ENCODE measurements around the gene UBQLN4.
"Not testable (repeated sequence)": the region's sequence is repeated elsewhere in the genome, so short reads cannot be mapped to it uniquely, and the experiment has no call there.

Gene UBQLN4

DNA sequence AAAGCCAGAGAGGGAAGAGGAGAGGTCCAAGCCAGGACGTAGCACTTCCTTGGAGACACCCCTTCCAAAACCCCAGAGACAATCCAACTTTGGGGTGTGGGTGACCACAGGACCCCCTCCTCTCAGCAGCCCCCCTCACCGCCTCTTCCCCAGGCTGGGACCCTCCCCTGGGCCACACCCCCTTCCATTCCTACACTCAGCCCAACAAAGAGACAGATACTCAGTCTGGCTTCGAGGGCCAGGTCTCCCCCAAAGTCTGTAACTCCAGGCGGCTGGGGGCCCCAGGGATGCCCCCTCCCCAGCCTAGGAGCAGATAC, 27.2 kb upstream of the UBQLN4 start:
- no peak for DNase-seq

DNA sequence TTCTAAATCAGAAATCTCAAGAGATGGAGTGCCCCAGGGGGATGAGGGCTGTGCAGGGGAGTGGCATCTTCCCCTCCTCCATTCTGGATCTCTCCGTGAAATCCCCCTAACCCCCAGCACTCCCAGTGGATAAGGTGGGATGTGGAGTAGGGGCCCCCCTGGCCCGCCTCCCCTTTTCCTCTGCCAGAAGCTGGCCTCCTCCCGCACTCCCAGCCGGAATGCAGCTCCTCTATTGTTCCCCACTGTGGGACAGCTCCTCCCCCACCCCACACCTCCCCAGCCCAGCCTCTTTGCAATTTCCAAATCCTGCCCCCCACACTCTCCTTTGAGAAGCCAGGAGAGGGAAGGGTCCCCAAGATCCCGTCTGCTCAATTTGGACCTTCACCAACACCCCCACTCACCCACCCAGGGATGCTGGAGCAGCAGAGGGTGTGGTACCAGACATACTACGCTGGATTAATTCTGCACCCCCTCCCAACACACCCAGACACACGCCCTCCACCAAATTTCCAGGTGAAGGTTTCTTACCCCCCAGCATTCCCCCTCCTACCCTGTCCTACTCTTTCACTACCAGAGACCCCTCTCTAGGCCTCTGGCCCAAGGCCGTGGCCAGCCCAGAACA, 26.8 kb upstream of the UBQLN4 start:
- no peak for DNase-seq

DNA sequence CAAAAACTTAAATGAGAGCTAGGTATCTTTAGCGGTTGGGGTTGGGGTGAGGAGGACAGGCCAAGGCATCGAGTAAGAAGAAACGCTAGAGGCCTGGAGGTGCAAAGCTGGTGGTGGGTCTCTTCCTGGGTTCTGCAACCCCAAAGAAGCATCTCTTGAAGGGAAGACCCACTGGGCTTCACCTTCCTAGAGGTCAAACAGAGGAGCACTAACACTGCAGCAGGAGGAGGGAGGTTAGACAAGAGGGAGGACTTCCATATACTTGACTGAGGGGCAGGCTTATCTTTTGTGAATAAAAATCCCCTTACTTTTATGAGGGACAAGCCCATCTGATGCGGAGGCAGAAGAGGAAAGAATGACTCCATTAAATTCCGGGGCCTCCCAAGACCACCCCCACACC, 26.2 kb upstream of the UBQLN4 start:
- no peak for DNase-seq

DNA sequence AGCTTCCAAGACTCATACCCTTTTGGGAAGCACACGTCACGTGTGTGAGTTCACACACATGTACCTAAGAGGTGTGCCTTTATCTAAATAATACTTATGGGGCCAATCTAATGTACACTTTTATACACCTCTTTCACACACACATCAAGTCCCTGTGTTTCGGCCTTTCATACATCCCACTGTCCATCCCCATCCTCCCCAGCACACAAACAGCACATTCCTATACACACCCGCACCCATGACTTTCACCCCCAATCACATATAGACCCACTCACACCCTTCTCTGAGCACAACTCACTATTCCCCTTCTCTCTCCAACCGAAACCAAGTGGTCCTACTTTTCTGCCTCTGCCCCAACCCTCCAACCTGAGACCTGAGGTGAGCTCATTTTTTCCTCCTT, 25.1 kb upstream of the UBQLN4 start:
- no peak for DNase-seq

DNA sequence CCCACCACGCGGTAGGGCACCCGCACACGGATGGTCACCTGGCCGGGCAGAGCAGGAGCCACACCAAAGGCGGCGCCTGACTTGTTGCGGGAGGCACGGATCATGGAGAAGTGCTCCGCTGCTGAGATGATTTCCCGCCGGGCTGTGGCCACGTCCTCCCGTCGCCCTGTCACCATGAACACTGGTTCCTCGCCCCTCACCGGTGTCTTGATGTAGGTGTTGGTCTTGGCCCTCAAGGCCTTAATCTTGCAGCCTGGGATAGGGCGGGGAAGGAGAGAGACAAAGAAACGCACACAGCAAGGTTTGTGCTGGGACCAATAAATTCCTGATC, 23.8 kb upstream of the UBQLN4 start:
- no peak for DNase-seq

DNA sequence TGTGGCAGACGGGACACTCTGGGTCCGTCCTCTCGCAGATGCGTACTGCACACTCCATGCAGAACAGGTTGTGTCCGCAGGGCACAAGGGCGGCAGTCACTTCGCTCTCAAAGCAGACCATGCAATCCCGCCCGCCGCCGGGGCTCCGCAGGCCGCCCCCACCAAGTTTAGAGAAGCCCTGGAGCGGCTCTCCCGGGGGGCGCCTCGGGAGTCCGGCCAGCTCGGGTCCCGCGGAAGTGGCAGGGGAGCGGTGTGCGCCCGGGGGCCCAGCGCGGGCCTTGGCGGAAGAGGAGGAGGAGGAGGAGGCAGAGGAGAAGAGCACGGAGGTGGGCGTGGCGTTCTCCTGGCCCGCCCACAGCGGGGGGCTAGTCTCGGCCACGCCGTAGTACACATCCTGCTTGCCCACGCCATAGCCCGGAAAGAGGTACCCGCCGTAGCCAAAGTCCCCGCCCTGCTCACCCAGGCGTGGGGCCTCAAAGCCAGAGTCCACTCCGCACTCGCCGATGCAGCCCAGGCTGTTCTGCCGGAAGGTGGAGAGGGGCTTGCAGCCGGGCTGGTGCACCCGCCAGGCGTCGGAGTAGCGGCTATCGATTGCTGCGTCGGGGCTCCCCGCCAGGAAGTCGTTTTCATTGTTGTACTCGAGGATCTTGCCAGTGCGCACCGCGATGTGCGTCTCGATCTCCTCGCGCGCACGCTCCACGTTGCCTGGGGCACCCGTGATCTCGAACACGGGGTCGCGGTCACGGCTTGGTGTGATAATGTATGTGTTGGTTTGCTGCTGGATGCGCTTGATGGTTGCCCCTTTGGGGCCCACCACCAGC, 23.2 kb upstream of the UBQLN4 start:
- DNase-seq: peak; percentile 49

DNA sequence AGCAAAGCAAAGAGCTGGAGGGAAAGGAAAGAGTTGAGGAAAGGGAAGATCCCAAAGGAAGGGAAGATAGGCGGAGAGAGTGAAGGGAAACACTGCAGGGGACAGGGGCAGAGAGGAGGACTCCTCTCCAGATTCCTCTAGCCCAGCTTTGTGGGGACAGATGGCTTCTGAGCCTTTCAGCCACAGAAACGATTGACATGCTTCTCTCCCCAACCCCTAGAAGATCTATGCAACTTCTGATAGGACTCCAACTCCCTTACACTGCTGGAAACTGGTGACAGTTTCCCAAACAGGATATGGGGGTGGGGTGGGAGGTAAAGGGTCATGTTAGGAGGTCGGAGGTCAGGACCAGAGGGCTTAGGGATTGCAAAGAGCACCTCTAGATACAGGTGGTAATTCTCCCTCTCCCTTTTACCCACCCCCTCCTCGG, 22.2 kb upstream of the UBQLN4 start:
- no peak for DNase-seq

DNA sequence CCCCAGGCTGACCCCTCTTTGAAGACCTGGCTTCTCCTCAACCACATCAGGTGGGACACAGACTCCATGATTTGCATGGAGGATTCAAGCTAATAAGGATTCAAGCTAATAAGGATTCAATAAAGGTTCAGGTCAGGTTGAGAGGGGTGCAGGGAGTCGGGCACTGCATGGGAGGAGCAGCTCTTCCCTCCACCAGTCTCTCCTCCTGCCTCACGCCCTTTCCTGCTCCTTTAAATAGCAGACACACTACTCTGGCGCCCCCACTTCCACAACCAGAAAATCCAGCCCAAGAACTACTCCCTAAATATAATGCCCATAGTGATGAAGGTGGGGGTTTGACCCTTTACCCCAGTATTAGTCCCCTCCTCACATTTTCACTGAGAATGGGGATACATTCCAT, 21.6 kb upstream of the UBQLN4 start:
- DNase-seq: no peak

DNA sequence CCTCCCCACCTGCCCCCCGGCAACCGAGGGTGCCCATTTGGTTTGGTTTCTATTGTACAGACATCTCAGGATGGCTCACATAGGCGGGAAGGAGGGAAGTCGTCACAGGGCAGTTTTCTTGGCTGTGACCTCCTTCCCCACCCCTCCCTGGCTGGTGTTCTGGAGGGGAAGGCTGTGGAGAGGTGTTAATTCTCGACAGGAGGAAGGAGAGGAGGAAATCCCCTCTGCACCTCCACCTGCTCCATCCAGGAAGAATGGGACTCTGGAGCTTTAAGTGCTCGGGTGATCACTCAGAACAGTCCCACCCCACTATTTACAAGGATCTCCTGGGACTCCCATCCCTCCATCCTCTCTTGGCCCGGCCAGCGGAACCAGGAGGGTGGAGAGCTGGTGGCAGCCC, 21.1 kb upstream of the UBQLN4 start:
- DNase-seq: no peak

DNA sequence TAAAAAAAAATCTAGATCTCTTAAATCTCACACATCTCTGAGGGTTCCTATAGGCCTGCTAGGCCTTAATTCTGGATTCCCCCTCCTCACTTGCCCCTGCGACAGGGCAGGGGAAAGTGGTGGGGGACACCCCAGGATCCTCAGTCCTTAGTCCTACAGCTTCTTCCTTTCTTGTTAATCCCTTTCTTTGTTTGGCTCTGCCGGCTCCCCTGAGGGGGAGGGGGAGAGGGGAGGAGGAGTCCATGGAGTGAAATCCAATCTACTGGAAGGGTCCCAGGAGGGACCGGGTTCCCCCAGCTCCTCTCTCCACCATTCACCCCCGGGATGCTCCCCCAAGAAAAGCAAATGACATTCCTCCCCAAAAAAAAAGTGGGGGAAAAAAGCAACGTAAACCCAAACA, 20.1 kb upstream of the UBQLN4 start:
- DNase-seq: no peak

DNA sequence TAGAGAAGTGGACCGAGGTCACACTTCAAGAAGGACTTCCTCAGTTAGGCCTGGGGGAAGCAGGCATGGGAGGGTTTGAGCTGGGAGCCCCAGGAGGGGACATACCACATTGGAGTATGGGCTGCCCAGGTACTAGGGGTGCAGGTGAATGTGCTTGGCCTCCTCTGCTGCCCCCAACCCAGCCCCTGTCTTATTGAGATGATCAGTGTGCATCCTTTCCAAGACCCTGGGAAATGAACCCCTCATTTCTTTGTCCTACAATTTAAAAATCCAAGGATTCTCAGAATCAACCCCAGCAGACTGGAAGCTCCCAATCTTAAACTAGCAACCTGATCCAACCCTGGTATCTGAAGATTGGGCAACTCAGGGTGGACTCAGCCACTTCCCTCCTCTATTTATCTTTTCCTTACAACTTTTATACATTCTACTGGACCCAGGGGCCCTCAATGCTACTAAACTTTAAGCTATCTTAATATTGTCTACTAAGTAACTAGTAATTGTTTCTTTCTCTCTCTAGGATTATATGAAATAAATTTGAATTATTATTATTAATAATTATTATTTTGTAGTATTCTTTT, 19.6 kb upstream of the UBQLN4 start:
- no peak for DNase-seq

DNA sequence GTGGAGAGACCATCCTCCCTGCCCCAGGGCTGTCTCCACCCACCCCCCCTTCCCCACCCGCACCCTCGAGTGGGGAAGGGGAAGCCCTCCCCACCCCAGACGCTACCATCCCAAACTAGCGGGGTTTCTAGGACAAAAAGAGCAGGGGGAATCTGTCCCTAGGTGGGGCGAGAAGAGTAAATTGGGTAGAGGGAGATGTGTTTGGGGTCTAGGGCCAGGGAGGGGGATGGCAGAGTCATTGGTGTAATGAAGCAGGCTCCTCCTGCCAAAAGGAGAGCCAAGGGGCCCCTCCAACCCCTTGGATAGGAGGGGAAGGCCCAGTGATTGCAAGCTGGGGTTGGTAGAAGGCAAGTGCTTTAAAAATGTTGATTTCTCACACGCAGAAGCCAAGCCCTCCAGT, 18.7 kb upstream of the UBQLN4 start:
- DNase-seq: no peak

DNA sequence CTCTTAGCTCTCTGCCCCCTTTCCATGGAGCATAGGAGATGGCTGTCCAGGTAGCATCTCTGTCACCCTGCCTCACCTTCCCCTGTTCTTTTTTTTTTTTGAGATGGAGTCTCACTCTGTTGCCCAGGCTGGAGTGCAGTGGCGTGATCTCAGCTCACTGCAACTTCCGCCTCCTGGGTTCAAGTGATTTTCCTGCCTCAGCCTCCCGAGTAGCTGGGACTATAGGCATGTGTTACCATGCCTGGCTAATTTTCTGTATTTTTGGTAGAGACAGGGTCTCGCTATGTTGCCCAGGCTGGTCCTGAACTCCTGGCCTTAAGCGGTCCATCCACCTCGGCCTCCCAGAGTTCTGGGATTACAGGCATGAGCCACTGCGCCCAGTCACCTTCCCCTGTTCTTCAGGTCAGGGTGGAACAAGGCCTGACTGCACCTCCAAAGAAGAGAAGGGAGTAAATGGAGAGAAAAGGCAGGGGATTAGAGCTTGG, 17.8 kb upstream of the UBQLN4 start:
- not testable (repeated sequence) for DNase-seq

DNA sequence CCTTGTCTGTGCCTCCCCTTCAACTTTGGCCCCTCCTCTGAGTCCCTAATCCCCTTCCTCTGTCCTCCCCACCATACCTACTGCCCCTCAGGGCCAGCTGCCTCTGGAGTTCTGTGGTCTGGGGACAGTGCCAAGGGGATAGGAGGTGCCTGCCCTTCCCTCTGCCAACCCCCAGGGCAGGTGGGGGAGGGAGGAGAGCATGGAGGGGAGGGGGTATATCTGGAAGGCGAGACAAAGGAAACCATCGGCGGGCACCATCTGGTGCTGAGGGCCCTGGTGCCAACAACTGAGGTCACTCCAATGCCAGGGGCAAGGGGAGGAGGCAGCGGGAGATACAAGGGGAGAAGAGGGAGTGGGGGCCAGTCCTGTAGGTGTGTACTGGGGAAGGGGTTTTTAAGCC, 16.9 kb upstream of the UBQLN4 start:
- DNase-seq: no peak

DNA sequence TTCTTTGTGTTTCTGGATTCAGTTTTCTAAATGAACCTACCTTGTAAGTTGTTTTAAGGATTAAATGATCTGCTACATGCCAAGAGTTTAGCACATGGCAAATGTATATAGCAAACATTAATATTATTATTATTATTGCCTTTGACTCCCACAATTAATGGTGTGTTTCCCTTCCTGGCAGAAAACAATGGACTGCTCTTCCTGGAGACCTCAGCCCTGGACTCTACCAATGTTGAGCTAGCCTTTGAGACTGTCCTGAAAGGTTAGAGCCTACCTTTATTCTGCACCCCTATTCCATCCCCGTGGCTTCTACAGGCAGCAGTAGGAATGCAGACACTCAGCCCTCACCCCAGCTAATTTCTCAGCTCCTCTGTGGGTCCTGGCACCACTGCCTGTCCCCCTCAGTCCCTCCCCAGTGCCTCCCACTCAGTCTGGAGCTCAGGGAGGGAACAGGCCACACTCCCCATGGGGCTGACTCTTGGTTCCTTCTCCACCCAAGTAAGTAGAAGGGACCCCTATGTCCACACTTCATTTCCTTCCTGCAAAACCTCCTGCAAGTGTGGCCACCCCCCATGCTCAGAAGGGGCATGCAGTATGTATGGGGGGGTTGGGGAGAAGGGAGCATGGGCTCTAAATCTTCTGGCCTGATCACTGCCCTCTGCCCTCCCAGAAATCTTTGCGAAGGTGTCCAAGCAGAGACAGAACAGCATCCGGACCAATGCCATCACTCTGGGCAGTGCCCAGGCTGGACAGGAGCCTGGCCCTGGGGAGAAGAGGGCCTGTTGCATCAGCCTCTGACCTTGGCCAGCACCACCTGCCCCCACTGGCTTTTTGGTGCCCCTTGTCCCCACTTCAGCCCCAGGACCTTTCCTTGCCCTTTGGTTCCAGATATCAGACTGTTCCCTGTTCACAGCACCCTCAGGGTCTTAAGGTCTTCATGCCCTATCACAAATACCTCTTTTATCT, 16.2 kb upstream of the UBQLN4 start:
- no peak for DNase-seq

DNA sequence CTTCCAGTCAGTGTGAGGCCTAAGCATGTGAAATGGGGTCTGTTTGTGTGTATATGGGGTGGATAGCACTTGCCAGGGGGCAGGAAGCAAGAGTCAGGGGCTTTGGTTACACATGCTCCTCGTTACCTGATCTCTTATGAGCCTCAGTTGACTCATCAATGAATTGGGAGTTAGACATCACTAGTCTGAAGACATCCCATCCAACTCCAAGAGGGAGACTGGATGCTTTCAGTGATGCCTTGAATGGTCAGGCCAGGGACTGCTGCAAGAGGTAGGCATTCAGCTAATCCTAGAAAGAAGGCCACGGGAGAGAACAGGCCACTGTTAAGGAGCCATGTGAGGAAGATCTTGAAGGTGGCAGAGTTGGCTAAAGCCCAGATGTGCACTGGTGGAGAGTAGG, 13.7 kb upstream of the UBQLN4 start:
- DNase-seq: no peak

DNA sequence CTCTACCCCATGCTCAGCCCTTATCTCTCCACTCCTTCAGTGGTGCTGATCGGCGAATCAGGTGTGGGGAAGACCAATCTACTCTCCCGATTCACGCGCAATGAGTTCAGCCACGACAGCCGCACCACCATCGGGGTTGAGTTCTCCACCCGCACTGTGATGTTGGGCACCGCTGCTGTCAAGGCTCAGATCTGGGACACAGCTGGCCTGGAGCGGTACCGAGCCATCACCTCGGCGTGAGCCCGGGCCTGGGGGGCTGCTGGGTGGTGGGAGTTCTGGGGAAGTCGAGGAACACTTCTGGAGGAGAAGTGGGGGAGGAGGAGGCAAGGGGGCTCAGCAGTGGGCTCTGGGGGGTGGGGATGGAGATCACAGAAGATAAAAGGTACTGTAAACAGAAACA, 12.3 kb upstream of the UBQLN4 start:
- DNase-seq: no peak

DNA sequence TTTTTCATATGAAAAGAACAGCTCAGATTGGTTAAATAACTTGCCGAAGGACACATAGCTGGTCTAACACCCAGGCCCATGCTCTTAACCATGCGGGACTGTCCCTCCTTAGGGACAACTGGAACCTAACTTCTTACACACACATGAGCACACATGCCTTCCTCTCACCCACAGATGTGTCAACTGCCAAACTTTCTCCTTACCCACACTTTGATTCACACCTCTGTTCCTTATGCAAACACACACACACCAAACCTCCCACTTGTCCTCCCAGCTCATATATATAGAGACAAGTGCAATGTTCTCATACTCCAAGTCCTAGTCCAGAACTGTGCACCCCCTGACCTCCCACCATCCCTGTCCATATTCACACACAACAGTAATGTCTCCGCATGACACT, 11.6 kb upstream of the UBQLN4 start:
- DNase-seq: no peak

DNA sequence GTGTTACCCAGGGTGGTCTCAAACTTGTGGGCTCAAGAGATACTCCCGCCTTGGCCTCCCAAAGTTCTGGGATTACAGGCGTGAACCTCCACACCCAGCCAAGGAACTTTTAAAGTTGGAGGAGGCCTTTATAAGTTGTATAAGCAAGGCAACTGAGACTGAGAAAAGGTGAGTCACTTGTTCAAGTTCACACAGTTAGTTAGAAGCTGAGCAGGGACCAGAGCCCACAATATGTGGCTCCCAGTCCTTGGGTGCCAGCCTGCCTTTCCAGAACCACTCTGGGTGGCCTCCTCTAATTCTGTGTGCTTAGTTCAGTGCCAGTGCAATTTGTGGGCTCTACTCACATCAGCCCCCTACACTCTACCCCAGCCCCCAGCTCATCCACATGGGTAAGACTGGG, 11.0 kb upstream of the UBQLN4 start:
- no peak for DNase-seq

DNA sequence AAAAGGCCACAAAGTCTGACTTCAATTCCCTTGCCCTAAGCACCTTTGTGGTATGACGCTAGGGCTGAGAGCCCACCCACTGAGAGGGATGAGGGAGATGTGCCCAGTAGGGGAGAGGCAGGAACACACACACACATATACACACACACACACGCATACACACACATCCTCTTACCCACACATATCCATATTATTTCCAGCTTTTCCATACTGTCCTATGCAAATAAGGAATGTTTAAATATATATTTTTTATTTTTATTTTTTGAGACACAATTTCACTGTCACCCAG, 10.3 kb upstream of the UBQLN4 start:
- DNase-seq: no peak

DNA sequence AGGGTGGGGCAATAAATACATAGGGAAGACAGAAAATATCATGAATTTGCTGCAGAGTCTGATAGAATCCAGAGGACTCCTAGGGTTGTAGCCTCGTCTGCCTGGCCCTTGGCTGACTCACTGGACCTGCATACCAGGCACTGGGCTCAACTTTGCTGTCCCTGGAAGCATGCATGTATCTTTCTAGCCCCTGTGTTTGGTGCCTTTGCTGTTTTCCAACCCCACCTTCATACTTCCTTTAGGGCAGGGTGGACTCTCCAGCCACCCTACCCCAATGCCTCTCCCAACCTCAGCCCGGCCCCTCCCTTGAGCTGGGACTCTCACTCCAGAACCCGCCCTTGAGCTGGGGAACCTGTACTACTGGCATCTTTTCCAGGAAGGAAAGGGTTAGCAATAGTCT, 8.6 kb upstream of the UBQLN4 start:
- DNase-seq: no peak

DNA sequence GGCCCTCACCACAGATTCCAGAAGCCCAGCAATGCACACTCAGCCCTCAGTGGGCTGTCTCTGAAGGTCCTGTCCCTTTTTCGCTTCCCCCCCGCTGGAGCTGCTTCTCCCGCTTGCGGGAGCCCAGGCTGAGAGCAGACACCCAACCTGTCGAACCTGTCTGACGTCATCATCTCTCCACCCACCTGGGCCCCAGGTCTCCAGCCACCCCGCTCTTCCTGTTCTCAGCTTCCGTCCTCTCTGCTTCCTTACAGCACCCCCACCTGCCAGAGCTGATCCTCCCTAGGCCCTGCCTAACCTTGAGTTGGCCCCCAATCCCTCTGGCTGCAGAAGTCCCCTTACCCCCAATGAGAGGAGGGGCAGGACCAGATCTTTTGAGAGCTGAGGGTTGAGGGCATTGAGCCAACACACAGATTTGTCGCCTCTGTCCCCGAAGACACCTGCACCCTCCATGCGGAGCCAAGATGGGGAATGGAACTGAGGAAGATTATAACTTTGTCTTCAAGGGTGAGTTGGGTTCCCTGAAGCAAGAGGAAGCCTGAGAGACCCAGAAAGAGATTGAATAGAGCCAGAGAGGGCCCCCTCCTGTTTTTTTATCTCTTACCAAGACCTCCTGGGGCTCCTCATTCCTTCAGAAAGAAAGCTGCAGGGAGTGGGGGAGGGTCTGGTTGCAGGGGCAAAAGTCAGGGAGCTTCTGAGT, 7.5 kb upstream of the UBQLN4 start, which contains the start of gene RAB25:
Gene RAB25, plus strand, starts transcription at position 224 of the 700 bp plus-strand sequence. Its CDS starts 241 bp downstream, at position 465.
- DNase-seq: no peak

DNA sequence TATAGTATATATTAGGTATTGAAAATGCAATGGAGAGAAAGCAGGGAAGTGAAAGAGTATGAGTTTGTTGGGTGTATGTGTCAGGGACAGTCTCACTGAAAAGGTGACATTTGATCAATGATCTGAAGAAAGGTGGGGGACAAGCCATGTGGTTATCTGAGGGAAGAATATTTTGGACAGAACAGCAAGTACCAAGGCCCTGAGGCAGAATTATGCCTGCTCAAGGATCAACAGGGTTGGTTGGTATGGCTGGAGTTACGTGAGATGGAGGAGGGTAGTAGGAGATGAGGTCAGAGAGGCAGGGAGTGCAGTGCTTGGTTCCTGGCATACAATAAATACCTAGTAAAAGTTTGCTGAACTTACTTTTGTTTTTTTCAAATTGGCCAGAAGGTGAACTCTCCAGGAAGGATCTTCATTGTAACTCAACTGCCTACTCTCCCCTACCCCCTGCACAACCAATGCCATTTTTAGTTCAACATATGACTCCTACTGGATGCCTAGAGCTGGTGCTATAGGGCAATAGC, 2.8 kb upstream of the UBQLN4 start:
- no peak for DNase-seq
